C1 segment of cervical spinal cord (tissue), 14 donors: Measurements from ENCODE around the gene CEACAM8.
A peak's percentile ranks its signal among the peaks of the same experiment; 100 is the strongest.
"Not testable (repeated sequence)": the region's sequence is repeated elsewhere in the genome, so short reads cannot be mapped to it uniquely, and the experiment has no call there.

Source experiments
- DNase-seq, 14 donors: peaks; one replicate each; lab custom pipeline; 2025; lab: John Stamatoyannopoulos, UW

CEACAM8 gene

GRCh38 chr19:42594617-42595489, at the start of gene CEACAM8:
Gene CEACAM8 (minus strand): TSS chr19:42594924. CDS start chr19:42594828, 96 bp downstream.
- DNase-seq, result no peak

GRCh38 chr19:42639324-42640092, 44.8 kb upstream of the CEACAM8 start:
- not testable (repeated sequence) for DNase-seq

- DNase-seq, result no peak
These were observed 40.5 kb upstream of the CEACAM8 start for GRCh38 chr19:42635233-42635539.

- no peak for DNase-seq
These were observed 39.9 kb upstream of the CEACAM8 start for GRCh38 chr19:42634409-42635232.

- no peak for DNase-seq
These were observed 34.5 kb upstream of the CEACAM8 start for GRCh38 chr19:42629191-42629590.

- DNase-seq, result no peak
These were observed 33.9 kb upstream of the CEACAM8 start for GRCh38 chr19:42628411-42629140.

- DNase-seq, result no peak
These were observed 33.2 kb upstream of the CEACAM8 start for GRCh38 chr19:42627916-42628315.

GRCh38 chr19:42626181-42626580, 31.5 kb upstream of the CEACAM8 start:
- peak in 1 of 14 donors; percentile 11 for DNase-seq

- no peak for DNase-seq
These were observed 24.5 kb upstream of the CEACAM8 start for GRCh38 chr19:42619271-42619670.

GRCh38 chr19:42613666-42614065, 18.9 kb upstream of the CEACAM8 start:
- no peak for DNase-seq

- not testable (repeated sequence) for DNase-seq
These were observed 15.7 kb upstream of the CEACAM8 start for GRCh38 chr19:42610401-42610915.

GRCh38 chr19:42606660-42607351, 12.1 kb upstream of the CEACAM8 start:
- peak in 10 of 14 donors; percentile 2 to 50 (median 18) for DNase-seq

- no peak for DNase-seq
These were observed 7.2 kb upstream of the CEACAM8 start for GRCh38 chr19:42601811-42602443.

GRCh38 chr19:42596391-42597072, 1.8 kb upstream of the CEACAM8 start:
- peak in 7 of 14 donors; percentile 1 to 54 (median 7) for DNase-seq

GRCh38 chr19:42595550-42596172, 937 bp upstream of the CEACAM8 start:
- DNase-seq, result no peak

- DNase-seq, result no peak
These were observed 4.9 kb downstream of the CEACAM8 start for GRCh38 chr19:42589792-42590191.

GRCh38 chr19:42584466-42584865, 10.3 kb downstream of the CEACAM8 start:
- no peak for DNase-seq

GRCh38 chr19:42577016-42577415, 17.7 kb downstream of the CEACAM8 start:
- no peak for DNase-seq

GRCh38 chr19:42576241-42576640, 18.5 kb downstream of the CEACAM8 start:
- DNase-seq, result no peak
